Suppressor macrophage treated with lipopolysaccharide for 1 hour (primary cell): ENCODE results near the gene OR6M1.

Experiments
- DNase-seq, 3 donors: peaks; one replicate each; pipeline ENCODE4 v3.0.0-alpha.2; 2020 to 2022

Gene OR6M1

GRCh38 chr11:123806249-123806648, at the start of gene OR6M1:
OR6M1 (minus strand) TSS chr11:123806349; CDS start chr11:123806349, 0 bp downstream.
- no peak for DNase-seq

- no peak for DNase-seq
Observed at GRCh38 chr11:123853038-123853437, 46.9 kb upstream of the OR6M1 start.

DNA sequence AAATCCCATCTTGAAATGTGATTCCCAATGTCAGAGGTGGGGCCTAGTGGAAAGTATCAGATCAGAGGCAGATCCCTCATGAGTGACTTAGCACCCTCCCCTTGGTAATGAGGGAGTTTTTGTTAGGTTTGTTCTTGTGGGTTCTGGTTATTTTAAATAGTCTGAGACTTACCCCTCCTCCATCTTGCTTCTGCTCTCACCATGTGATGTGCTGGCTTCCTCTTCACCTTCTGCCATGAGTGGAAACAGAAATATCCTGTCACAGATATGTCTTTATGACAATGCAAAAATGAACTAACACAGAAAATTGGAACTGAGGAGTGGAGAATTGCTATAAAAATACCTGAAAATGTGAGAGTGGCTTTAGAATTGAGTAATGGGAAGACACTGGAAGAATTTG, 46.2 kb upstream of the OR6M1 start:
- DNase-seq, result no peak

- no peak for DNase-seq
Observed at GRCh38 chr11:123851110-123851509, 45.0 kb upstream of the OR6M1 start.

DNA sequence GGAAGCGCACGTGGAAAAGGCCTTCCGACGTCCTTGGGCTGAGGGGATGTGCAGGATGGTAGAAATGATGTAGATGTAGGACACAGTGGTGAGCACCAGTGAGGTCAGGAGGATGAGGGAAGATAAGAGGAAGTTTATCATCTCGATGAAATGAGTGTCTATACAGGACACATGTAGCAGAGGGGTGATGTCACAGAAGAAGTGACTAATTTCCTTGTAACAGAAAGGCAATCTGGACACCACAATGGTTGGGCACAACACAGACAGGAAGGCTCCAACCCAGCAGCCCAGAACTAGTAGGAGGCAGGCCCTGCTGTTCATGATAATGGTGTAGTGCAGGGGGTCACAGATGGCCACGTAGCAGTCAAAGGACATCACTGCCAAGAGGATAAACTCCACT, 35.0 kb upstream of the OR6M1 start:
- DNase-seq, result peak; percentile 12 to 22 (median 14)

GRCh38 chr11:123839131-123839530, 33.0 kb upstream of the OR6M1 start:
- no peak for DNase-seq

DNA sequence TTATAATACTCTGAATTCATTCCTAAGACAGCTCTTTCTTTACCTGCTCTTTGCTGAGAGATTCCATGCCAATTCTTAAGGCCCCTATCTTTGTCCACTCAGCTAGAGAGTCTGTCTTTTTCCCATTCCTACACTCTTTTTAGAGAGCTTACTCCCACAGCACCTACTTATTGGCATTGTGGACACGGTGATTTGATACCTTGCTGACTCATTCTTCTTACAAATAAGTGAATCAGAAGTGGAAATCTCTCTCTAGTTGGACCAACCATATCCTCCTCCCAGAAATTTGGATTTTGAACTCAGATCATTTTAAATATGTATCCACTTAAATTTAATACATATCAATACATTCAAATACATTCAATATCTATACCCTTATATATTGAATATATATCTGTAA, 32.5 kb upstream of the OR6M1 start:
- DNase-seq, result no peak

- no peak for DNase-seq
Observed at GRCh38 chr11:123838199-123838598, 32.0 kb upstream of the OR6M1 start.

DNA sequence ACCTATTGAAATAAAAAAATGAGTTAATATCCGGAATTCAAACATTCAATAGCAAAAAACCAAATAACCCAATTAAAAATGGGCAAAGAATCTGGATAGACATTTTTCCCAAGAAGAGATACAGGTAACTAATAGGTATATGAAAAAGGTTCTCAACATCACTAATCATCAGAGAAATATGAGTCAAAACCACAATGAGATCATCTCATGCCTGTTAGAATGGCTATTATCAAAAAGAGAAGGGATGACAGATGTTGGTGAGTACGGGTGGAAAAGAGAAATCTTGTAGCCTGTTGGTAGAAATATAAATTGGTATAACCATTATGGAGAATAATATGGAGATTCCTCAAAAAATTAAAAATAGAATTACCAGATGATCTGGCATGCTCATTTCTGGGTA, 26.9 kb upstream of the OR6M1 start:
- no peak for DNase-seq

GRCh38 chr11:123829745-123830144, 23.6 kb upstream of the OR6M1 start:
- DNase-seq, result no peak

- no peak for DNase-seq
Observed at GRCh38 chr11:123822599-123822998, 16.4 kb upstream of the OR6M1 start.

DNA sequence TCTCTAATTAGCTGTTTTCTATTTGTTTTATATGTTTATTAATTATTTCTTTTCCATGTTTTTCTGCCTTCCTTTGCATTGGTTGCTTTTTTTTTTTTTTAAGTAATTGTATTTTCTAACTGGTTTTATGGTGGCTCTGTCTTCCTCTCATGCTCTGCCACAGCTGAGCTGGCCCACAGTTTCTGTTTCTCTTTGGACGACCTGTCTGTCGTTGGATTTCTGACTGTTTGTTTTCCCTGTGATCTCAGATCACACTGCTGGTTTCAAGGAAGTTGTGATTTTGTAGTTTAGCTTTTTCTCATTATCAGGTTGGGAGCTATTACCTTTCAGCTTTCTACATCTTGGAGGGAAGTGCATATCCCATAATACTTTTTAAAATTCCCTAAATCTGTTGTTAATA, 15.9 kb upstream of the OR6M1 start:
- peak in 1 of 3 donors; percentile 32 for DNase-seq

DNA sequence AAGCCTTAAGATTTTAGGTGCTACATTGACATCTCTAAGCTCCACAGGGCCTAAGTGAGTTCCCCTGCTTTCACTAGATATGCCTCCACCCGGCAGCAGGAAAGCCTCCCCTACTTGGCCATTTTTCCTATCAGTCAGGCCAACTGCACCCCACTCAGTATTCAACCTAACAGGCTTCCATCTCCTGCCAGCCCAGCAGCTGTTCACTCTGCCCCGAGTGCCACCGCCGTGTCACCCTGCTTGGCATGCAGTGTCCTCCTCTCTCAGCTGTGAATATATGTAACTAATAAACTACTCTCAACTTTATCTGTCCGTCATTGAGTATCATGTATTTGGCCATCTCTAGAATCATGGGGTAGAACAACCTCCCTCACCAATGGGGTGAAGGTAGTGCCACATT, 9.0 kb upstream of the OR6M1 start:
- no peak for DNase-seq

DNA sequence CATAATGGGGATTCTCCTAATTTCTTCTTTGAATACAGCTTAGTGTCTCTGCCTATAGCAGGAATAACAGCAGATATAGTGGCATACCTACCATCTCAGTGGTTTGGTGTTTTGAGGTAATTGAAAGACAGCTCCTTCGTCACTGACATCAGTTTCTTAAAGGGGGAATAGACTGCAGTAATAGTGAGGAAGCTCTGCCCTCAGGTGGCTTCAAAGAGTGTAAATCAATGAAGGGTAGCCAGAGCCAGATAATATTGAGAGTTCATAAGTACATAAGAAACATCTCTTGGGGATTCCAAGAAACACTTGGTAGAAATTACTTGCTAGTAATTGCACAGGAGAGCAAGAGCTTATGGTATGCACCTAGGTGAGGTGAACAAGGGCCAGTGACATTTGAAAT, 4.4 kb downstream of the OR6M1 start:
- no peak for DNase-seq

- no peak for DNase-seq
Observed at GRCh38 chr11:123800036-123800435, 6.1 kb downstream of the OR6M1 start.

DNA sequence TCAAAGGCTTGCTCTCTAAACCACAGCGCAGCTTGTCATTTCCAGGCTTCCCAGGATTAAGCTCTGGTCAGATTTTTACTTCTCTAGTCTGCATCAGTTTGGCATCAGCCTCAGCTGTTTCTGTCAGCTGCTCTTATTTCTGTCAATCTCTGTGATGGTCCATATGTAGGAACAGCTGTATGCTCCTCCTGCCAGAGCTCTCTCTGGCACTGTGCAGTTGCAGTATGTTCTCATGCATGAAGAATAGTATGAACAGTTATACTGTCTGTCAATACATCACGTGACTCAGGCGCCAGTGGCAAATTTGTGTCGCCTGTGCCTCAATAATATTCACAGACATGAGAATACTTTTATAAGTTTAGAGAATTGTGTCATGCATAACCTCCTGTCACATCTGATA, 6.7 kb downstream of the OR6M1 start:
- DNase-seq, result no peak

DNA sequence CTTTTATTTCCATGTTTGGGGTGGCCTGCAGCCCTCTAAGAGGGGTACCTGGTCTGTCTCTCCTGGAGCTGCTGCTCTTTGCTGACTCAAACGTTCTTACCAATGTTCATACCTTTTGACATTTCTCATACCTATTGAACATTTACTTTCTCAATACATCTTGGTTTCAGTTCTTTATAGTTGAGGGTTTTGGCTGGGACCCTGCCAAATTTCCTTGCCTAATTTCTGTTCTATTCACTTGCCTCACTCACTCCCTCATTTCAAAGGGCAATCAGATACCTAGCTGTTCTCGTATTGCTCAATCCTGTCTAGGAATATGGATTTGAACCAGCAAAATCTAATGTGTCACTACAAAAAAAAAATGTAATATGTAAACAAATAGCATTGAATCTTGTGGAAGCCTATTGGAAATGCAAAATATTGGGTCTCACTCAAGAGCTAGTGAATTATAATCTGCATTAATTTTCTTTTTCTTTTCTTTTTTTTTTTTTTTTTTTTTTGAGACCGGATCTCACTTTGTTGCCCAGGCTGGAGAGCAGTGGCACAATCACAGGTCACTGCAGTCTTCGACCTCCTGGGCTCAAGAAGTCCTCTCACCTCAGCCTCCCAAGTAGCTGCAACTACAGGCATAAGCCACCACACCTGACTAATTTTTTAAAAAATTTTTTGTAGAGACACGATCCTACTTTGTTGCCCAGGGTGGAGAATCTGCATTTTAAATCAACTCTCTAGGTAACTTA, 7.5 kb downstream of the OR6M1 start:
- DNase-seq, result no peak

DNA sequence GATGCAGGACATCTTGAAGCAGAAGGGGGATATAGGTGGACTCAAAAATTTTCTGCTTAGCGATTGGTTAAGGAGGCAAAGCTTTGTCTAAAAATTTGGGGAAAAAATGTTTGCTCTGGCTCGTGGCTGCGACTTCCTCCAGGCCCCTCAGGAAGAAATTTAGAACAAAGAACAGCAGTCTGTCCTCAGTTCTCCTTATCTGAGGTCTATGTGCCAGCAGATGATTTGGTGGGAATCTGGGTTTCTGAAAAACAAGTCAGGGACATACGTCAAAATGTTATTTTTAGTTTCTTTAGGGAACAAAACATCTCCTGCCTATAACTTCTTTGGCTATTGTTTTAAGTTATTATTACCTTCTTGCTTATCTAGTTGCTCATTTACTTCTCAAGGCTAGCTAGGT, 8.1 kb downstream of the OR6M1 start:
- DNase-seq, result no peak

- DNase-seq, result no peak
Observed at GRCh38 chr11:123797541-123797940, 8.6 kb downstream of the OR6M1 start.

DNA sequence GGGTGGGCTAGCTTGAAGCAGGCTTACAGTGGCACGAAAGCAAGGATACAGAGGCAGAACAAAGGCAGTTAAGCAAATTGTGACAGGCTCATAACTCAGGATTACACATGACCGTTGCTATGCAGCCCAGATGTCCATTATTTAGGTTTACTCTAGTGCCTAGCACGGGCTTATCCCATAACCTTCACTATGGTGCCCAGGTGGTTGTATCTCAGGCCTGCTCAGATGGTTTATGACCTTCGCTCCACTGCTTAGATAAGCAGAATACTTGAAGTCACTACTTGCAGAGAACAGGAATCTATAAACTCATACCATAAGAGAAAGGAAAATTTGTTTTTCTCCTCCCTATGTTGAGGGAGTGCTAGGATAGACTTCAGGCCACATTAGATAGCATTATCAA, 9.0 kb downstream of the OR6M1 start:
- DNase-seq, result no peak

GRCh38 chr11:123796226-123796625, 9.9 kb downstream of the OR6M1 start:
- no peak for DNase-seq

GRCh38 chr11:123783536-123783935, 22.6 kb downstream of the OR6M1 start:
- no peak for DNase-seq

DNA sequence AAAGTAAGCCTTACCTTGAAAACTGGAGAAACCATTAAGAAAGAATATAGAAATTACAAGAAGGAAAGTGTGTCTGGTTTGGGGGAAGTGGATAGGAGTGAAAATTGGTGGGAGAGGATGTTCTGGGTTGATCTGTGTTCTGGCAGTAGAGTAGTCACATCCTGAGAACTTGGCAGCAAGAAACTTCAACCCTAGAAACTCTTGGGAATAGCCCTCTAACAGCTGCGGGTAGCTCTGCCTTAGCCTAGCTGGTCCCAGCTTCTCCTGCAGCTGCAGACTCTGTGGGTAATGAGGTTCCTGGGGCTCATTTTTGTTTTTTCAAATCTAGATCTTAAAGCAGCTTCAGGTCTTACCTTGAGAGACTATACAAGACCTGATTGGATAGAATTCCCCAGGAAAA, 27.6 kb downstream of the OR6M1 start:
- no peak for DNase-seq

DNA sequence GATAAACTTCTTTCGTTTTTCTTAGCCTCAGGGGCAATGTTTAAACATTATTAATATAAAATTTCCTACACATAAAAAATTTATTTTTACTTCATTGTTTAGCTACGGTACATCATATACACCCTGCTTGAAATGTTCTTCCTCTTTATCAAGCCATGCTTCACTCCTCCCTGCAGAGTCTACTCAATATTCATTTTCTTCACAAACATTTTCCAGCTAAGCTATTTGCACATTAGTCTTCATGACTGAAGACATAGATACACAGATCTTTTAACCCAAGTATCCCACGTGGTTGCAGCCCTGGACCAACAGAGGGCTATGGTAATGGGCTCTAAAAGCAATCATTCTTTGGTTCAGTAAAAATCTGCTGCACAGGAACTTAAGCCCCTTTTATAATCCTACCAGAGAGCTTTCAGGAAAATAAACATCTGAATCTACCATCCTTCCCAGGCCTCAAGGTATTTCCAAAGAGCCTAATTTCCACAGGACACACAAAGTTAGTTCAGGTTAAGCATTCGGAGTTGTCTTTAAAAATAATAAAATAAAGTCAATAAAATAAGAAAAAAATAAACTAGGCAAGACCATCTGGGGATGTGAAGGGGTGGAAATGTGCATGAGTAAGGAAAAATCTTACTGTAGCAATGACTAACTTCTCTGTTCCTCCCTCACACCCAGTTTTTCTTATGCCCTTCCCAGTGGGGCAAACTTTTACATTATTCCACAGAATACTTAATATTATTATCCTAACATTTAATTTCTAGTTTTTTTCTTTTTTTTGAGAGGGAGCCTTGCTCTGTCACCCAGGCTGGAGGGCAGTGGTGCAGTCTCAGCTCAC, 30.2 kb downstream of the OR6M1 start:
- no peak for DNase-seq
